Urinary bladder (tissue), 4 donors: Measurements from ENCODE around the gene MLLT10. TPM values are rescaled to one million over a fixed set of nuclear protein-coding genes. Genes with fewer than 3 reads are reported as not detected.
"Not testable (repeated sequence)": the region's sequence is repeated elsewhere in the genome, so short reads cannot be mapped to it uniquely, and the experiment has no call there.

Source experiments
- DNase-seq: peaks from one replicate; pipeline ENCODE4 v3.0.0-alpha.2; 2015; ENCODE audit errors: extremely low spot score
- H3K27ac ChIP-seq: one replicate; pipeline ENCODE4 v1.5.1; 2013; ENCODE audit warnings: low read depth, mild to moderate bottlenecking, moderate library complexity
- H3K36me3 ChIP-seq: one replicate; pipeline ENCODE4 v1.6.1; 2013; ENCODE audit warnings: mild to moderate bottlenecking, moderate library complexity; ENCODE audit not compliant: insufficient read depth
- H3K4me1 ChIP-seq: one replicate; pipeline ENCODE4 v1.6.1; 2013; ENCODE audit warnings: mild to moderate bottlenecking, moderate library complexity; ENCODE audit not compliant: insufficient read depth
- H3K4me3 ChIP-seq: one replicate; pipeline ENCODE4 v1.5.1; 2013; ENCODE audit warnings: low read depth, low read length
- WGBS: extraction: QIAGEN DNeasy Blood & Tissue Kit; methylation state at CpG from one replicate; pipeline ENCODE4 v1.1.7; 2013; 5-methylcytosine and 5-hydroxymethylcytosine counted together
- polyA plus RNA-seq: library from polyadenylated mRNA; stranded (reverse); fragments of 200-250 nt; gene quantifications from one replicate; pipeline ENCODE4 v1.2.3, GENCODE V29; 2013
- total RNA-seq: library from RNA; depleted of rRNA; stranded (reverse); fragments of >200 nt; gene quantifications from one replicate; pipeline ENCODE4 v1.2.3, GENCODE V29; 2014
- donor health status: healthy with polysubstance abuse.
- donor health status: healthy.

The MLLT10 gene
- total and polyA plus RNA-seq, 2 donors: 36.6 to 109 TPM

DNA sequence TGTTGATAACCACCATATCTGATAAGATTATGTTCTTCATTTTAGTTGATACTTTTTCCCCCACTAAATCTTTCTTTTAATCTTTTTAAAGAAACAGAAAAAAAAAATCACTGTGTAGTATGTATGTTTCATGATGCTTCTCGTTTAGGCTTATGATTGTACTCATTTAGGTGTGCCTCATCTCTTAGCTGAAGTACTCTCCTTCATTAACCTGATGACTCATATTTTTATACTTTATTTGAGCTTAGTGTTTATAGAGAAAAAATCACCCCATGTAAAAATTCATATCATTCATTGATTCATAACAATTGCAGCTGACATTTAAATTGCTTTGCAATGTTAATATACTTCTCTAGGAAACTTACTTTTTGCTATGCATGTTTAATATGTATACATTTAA lies 158.9 kb downstream of the MLLT10 start:
- Histone ChIP-seq H3K36me3 (no peaks in the 10 kb centered on the region), H3K4me1 (no peaks in the 10 kb centered on the region), H3K27ac (no peak overlapping the region), H3K4me3 (no peak overlapping the region)
- DNase-seq: no peak
- WGBS: 69% methylated on average over 1 of the region's 1 CpG

DNA sequence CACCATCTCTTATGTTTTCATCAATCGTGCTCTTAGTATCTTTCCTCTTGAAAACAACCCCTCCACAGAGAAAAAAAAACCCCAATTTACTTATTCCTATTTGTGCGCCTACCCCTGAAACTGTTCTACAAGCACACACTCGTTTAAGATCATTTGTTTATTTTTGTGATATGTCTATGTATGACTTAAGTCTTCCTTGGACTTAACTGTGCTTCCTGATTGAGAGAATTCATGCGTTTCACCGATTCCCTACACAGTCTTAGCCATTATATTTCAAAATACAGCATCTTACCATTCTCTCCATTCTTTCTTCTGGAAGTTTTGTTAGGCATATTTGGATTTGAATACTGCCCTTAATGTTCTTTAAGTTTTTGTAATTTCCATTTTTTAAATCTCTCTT lies 159.4 kb downstream of the MLLT10 start:
- Histone ChIP-seq H3K27ac (no peak overlapping the region), H3K4me3 (no peak overlapping the region), H3K36me3 (no peaks in the 10 kb centered on the region), H3K4me1 (no peaks in the 10 kb centered on the region)
- 75% methylated on average over 5 of the region's 5 CpGs for WGBS
- no peak for DNase-seq

DNA sequence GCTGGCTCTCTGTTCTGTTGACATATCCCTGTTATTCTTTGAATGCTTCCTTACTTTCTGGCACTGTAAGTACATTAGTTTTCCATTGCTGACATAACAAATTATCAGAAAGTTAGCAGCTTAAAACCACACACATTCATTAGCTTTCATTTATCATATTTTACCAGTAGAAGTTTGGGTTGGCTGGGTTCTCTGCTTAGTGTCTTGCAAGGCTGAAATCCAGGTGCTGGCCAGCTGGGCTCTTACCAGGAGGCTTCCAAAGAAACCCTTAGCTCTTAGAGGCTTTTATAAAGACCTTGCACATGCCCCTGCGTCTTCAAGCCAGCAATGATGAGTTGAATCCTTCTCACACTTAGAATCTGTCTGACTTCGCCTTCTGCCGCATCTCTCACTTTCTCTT lies 160.6 kb downstream of the MLLT10 start:
- no peak overlapping the region for H3K27ac ChIP-seq
- WGBS: 73% methylated on average over 3 of the region's 3 CpGs
- no peaks in the 10 kb centered on the region for H3K4me1 ChIP-seq
- no peak for DNase-seq
- no peak overlapping the region for H3K4me3 ChIP-seq
- no peaks in the 10 kb centered on the region for H3K36me3 ChIP-seq

DNA sequence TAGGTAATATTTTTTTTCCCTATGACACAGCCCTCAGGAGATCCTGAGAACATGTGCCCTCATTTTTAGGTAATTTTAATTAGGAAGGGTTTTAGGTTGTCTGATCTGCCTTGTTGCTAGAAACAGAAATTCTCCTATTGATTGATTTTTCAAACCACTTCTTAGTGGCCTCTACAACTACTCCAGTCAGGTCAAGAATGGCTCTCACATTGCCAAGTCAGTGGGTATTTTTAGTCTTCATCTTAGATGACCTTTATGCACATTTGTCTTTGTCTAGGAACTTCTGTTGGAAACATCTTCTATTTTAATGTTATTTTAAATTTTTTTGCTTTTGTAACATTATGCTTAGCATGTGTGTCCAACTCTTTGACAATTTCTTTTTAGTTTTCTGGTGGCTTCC lies 162.3 kb downstream of the MLLT10 start:
- Histone ChIP-seq H3K27ac (no peak overlapping the region), H3K36me3 (no peaks in the 10 kb centered on the region)

DNA sequence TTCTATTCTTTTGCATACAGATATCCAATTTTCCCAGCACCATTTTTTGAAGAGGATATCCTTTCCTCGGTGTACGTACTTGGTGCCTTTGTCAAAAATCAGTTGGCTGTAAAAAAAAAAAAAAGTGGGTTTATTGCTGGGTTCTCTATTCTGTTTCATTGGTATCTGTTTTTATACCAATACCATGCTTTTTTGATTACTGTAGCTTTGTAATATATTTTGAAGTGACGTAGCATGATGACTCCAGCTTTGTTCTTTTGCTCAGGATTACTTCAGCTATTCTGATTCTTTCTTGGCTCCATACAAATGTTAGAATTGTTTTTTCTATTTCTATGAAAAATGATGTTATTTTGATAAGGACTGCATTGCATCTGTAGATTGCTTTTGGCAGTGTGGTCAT lies 165.5 kb downstream of the MLLT10 start:
- Histone ChIP-seq H3K27ac (no peak overlapping the region), H3K4me3 (no peak overlapping the region), H3K36me3 (no peaks in the 10 kb centered on the region), H3K4me1 (no peaks in the 10 kb centered on the region)
- DNase-seq: no peak
- 99% methylated on average over 3 of the region's 3 CpGs for WGBS

More for the DNA sequence above, 162.3 kb downstream of the MLLT10 start:
- Histone ChIP-seq H3K4me1 (no peaks in the 10 kb centered on the region), H3K4me3 (no peak overlapping the region)
- no peak for DNase-seq

DNA sequence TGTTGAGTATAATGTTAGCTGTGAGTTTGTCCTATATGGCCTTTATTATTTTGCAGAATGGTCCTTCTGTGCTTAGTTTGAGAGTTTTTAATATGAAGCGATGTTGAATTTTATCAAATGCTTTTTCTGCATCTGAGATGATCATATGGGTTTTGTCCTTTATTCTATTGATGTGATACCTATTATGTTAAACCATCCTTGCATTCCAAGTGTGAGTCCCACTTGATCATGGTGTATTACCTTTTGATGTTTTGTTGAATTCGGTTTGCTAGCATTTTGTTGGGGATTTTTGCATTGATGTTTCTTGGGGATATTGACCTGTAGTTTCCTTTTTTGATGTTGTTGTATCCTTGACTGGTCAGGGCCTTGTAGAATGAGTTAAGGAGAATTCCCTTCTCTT lies 166.4 kb downstream of the MLLT10 start:
- WGBS: 100% methylated on average over 2 of the region's 2 CpGs
- no peak overlapping the region for H3K4me3 ChIP-seq

DNA sequence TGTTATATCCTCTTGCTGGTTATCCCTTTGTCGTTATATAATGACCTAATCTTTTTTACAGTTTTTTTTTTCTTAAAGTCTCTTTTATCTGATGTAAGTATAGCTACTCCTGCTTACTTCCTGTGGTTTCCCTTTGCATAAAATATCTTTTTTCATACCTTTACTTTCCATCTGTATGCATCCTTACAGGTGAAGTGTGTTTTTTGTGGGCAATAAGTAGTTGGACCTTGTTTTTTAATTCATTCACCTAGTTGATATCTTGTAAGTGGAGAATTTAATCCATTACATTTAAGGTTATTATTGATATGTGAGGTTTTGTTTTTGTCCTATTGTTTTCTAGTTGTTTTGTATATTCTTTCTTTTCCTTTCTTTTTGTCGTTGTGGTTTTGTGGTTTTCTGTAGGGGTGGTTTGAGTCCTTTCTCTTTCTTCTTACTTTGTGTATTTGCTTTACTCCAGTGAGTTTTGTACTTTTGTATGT lies 168.6 kb downstream of the MLLT10 start:
- Histone ChIP-seq H3K4me3 (no peak overlapping the region), H3K36me3 (no peaks in the 10 kb centered on the region), H3K4me1 (no peaks in the 10 kb centered on the region), H3K27ac (no peak overlapping the region)
- WGBS: 86% methylated on average over 2 of the region's 2 CpGs
- DNase-seq: no peak

More for the DNA sequence above, 166.4 kb downstream of the MLLT10 start:
- Histone ChIP-seq H3K27ac (no peak overlapping the region), H3K4me1 (no peaks in the 10 kb centered on the region), H3K36me3 (no peaks in the 10 kb centered on the region)
- DNase-seq: no peak

DNA sequence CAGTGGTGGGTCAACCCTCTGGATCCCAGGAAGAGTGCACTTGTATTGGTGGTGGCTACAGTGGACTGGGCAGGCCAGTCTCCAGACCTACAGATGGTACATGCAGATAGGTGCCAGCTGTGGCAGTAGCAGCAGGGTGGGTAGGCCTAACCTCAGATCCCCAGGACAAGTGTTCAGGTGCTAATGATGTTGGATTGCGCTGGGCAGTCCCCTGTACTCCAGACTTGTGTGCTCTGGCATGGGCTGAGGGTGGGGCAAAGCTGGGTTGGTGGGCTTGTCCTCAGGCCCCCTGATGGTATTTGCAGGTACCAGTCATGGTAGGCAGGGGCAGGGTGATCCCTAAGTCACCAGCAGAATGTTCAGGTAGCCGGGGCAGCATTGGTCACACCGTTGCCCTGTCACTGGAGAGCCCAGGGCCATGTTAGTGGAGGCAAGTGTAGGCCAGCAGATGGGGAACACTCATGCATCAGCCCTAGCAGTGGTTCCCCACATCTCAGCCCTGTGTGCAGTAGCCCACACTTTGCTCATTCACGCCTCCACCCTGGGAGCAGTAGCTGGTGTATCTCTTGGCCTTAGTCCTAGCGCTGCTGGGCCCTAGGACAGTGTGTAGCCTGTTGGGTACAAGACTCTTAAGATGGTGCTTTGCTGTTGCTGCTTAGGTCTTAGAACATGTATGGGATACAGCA lies 171.3 kb downstream of the MLLT10 start:
- Histone ChIP-seq H3K4me3 (no peak overlapping the region), H3K27ac (no peak overlapping the region), H3K36me3 (no peaks in the 10 kb centered on the region), H3K4me1 (no peaks in the 10 kb centered on the region)
- WGBS: 99% methylated on average over 5 of the region's 5 CpGs
- DNase-seq: no peak

DNA sequence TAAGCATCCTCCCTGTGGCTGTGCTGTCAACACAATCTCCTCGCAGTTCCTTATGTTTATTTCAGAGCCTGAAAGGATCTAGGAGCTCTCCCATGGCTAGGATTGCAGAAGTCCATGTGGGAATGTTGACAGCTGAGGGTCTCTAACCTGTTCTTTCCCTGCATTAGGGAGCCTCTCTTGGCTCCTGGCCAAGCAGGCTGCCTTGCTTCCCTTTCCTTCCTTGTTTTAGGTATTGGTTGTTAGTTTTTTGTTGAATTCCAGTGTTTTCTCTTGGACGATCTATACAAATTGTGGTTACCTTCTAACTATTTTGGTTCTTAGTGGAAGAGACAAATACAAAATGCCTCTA lies 171.8 kb downstream of the MLLT10 start:
- Histone ChIP-seq H3K36me3 (no peaks in the 10 kb centered on the region), H3K4me1 (no peaks in the 10 kb centered on the region), H3K27ac (no peak overlapping the region), H3K4me3 (no peak overlapping the region)
- DNase-seq: no peak
- WGBS: 78% methylated on average over 2 of the region's 2 CpGs

DNA sequence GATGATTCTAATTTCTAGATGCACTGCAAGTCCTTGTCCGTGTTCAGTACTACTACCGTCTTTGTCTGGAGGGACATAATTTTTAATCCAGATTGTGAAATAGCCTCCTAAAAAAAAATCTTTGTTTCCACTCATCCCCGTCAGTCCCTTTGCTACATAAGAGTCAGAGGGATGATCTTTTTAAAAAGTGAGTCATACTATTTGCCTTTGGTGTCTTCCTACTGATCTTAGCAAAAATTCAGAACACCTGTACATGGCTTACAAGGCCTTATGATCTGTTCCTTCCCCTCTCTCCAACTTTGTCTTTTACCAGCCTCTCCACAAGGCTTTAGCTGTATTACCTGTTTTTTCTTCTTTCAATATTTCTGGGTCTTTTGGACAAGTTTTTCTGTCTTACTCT lies 173.5 kb downstream of the MLLT10 start:
- H3K4me3 ChIP-seq: no peak overlapping the region
- no peaks in the 10 kb centered on the region for H3K36me3 ChIP-seq
- DNase-seq: no peak
- H3K27ac ChIP-seq: no peak overlapping the region
- 94% methylated on average over 3 of the region's 3 CpGs for WGBS
- no peaks in the 10 kb centered on the region for H3K4me1 ChIP-seq

DNA sequence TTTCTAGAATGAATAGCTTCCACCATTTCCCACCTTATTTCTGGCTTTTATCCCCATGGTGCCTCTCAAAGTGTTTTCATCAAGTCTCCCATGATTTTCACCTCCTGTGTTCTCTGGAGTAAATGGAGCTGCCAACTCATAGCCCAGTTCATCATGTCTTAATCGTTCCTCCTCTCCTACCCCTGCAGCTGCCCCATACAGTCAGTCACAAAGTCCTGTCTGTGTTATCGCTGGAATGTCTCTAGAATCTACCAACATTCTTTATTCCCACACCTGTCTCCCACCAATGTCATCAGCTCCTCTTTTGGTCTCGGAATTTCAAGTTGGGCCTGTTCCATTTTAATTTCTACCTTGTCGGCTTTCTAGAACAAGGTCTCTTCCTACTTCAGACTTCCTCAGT lies 178.9 kb downstream of the MLLT10 start:
- WGBS: 92% methylated on average over 4 of the region's 4 CpGs
- Histone ChIP-seq H3K36me3 (no peaks in the 10 kb centered on the region), H3K4me3 (no peak overlapping the region), H3K4me1 (no peaks in the 10 kb centered on the region), H3K27ac (no peak overlapping the region)
- DNase-seq: no peak

DNA sequence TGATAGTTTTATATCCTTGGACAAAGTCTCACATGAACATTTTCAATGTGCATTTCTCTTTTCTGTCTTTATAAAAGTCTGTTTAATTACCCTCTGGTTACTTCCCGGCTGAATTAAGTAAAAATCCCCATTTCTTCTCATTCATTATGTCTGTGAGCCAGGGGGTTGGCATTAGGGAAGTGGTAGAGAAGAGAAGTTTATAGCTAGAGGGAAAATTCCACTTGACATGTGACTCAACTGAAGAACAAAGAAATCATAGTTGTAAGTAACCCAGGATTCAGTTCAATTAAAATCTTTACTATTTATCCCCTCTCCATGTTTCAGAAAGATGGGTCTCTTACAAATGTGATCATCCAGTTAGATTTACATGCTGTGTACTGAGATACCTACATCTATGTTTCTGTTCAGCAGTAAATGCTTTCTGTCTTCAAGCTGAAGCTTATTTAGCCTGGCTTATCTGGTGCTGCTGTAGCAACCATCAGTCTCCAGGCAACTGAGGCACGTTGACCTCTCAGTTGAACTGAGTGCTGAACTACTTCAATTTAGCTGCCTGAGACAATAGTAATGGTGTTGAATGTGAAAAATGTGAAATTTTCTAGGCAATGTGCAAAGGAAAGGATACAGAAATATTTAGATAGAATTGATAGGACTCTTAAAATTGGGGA lies 181.6 kb downstream of the MLLT10 start:
- WGBS: 31% methylated on average over 2 of the region's 2 CpGs
- H3K4me3 ChIP-seq: no peak overlapping the region
- DNase-seq: no peak

DNA sequence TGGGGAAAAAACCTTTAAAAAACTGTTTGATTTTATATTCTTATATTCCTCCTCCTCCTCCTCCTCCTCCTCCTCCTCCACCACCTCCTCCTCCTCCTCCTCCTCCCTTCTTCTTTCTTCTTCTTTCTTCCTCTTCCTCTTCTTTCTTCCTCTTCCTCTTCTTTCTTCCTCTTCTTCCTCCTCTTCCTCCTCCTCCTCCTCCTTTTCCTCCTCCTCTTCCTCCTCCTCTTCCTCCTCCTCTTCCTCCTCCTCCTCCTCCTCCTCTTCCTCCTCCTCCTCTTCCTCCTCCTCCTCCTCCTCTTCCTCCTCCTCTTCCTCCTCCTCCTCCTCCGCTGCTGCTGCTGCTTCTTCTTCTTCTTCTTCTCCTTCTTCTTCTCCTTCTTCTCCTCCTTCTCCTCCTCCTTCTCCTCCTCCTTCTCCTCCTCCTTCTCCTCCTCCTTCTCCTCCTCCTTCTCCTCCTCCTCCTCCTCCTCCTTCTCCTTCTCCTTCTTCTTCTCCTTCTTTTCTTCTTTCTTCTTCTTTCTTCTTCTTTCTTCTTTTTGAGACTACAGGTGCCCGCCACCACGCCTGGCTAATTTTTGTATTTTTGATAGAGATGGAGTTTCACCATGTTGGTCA lies 183.5 kb downstream of the MLLT10 start:
- not testable (repeated sequence) for H3K4me3 ChIP-seq, H3K27ac ChIP-seq, H3K36me3 ChIP-seq, H3K4me1 ChIP-seq, DNase-seq
- 95% methylated on average over 3 of the region's 3 CpGs for WGBS

More for the DNA sequence above, 181.6 kb downstream of the MLLT10 start:
- H3K4me1 ChIP-seq: no peaks in the 10 kb centered on the region
- no peak overlapping the region for H3K27ac ChIP-seq
- no peaks in the 10 kb centered on the region for H3K36me3 ChIP-seq

DNA sequence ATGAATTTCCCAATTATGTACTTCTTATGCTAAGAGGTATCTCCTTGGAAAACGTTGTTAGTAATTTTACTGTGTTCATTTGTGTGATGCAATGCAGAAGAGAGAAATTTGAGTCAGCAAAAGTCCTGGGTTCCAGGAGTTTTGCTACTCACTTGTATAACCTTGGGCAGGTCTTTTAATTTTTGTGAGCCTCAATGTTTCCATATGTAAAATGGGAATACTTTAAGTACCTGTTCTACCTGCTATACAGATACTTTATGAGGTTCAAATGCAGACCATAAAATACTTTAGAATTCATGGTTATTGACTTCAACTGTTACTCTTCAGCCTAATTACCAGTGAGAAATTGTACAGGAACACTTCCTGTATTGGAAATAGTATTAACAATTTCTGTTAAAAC lies 185.5 kb downstream of the MLLT10 start:
- H3K4me1 ChIP-seq: no peaks in the 10 kb centered on the region
- H3K27ac ChIP-seq: no peak overlapping the region
- H3K36me3 ChIP-seq: no peaks in the 10 kb centered on the region
- no peak for DNase-seq
- WGBS: 70% methylated on average over 1 of the region's 1 CpG
- no peak overlapping the region for H3K4me3 ChIP-seq
